GM19467 (cell line): Measurements from ENCODE around the gene RORB.
A peak's percentile ranks its signal among the peaks of the same experiment; 100 is the strongest.

Source experiments
- ATAC-seq: cut with Tn5 transposase; IDR thresholded peaks from one replicate; pipeline ENCODE4 v1.9.1; 2021; ENCODE audit warnings: mild to moderate bottlenecking, moderate library complexity; ENCODE audit not compliant: unreplicated experiment

The RORB gene

DNA sequence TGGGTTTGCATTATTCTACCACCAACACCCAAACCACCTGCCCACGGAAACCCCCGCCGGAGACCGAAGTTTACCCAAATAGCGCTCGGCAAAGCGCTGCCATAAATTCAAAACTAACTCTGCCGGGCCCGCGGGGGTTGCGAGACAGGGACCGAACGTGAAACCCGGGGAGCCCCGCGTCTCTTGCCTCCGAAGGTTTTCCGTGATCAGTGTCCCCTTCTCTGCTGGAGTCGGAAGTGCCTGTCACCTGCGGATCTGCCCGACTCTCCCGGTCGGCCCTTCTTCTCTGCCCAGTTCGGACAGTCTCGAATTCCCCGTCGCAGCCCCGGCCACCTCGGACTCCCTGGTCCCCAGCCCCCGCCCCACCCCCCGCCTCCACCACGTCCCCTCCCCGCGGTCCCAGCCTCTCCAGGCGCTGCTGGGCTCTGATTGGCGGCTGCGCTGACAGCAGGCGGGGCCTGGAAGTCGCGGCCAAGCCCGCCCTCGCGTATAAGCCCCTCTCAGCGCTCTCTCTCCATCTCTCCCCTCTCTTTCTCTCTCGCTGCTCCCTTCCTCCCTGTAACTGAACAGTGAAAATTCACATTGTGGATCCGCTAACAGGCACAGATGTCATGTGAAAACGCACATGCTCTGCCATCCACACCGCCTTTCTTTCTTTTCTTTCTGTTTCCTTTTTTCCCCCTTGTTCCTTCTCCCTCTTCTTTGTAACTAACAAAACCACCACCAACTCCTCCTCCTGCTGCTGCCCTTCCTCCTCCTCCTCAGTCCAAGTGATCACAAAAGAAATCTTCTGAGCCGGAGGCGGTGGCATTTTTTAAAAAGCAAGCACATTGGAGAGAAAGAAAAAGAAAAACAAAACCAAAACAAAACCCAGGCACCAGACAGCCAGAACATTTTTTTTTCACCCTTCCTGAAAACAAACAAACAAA lies at the start of gene RORB:
Gene RORB, plus strand, starts transcription at position 517 of the 929 bp plus-strand sequence. CDS start 642 bp downstream, outside the sequence.
- ATAC-seq, result peak; percentile 93

- ATAC-seq, result no peak
Observed at GRCh38 chr9:74447451-74448193, 49.5 kb upstream of the RORB start.

GRCh38 chr9:74449060-74449459 lies 48.1 kb upstream of the RORB start:
- ATAC-seq, result no peak

DNA sequence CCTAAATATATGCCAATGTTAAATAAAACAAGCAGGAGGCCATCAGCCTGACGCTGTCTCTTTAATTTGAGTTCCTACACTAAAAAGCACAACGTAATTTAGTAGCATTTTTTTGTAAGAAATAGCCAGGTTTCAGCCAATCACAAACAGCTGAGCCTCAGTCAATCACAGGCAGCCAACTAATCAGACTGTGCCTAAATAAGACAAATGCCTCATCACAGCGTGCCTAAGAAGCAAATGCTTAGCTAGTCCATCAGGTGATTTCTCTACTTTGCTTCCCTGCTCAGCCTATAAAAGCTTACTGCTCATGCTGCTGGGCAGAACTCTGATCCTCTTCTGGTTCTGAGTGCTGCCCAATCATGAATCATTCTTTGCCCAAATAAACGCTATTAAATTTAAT lies 38.3 kb upstream of the RORB start:
- ATAC-seq, result no peak

- no peak for ATAC-seq
Observed at GRCh38 chr9:74463825-74464224, 33.3 kb upstream of the RORB start.

DNA sequence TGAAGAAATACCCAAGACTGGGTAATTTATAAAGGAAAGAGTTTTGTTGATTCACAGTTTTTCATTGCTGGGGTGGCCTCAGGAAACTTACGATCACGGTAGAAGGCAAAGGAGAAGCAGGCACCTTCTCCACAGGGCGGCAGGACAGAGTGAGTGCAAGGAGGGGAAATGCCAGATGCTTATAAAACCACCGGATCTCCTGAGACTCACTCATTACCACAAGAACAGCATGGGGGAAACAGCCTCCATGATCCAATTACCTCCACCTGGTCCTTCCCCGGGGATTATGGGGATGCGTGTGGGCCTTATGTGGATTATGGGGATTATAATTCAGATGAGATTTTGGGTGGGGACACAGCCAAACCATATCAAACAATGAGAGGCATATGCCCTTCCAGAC lies 18.5 kb upstream of the RORB start:
- no peak for ATAC-seq

DNA sequence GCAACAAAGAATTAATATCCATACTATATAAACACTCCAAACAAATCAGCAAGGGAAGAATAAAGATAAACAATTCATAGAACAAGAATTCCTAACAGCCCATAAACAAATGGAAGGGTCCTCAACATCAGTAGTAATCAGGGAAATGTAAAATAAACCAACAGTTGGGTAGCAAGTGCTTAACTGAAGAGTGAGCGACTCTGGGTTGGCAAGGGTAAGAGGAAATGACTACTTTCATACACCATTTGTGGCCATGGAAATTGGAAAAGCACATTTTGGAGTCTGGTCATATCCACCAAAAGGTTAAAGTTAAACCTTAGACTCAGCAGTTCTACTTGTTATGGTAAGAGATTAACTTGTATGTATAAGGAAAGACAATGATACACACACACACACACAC lies 17.4 kb upstream of the RORB start:
- ATAC-seq, result no peak

DNA sequence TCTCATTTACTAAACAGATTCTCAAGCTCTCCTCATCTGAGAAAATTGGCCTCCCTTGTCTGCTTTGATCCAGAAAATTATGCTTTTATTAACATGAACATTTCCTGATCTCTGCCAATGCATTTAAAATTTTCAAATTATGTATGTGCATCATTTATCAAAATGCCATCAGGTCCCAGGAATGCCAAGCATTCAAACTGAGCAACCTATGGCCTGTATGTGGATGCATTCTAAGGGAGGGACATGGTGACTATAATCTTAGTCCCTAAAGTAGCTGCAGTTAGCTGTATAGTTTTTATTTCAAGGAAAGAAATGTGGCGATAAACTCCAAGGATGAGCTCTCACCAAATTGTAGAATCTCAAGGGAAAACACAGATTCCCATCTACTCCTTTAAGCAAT lies 9.7 kb upstream of the RORB start:
- ATAC-seq, result no peak

GRCh38 chr9:74493512-74493911 lies 3.6 kb upstream of the RORB start:
- no peak for ATAC-seq

GRCh38 chr9:74494490-74494889 lies 2.6 kb upstream of the RORB start:
- no peak for ATAC-seq

GRCh38 chr9:74496406-74496805 lies 729 bp upstream of the RORB start:
- ATAC-seq, result no peak

- no peak for ATAC-seq
Observed at GRCh38 chr9:74497748-74498620, 849 bp downstream of the RORB start.

- no peak for ATAC-seq
Observed at GRCh38 chr9:74498621-74499095, 1.5 kb downstream of the RORB start.

- ATAC-seq, result no peak
Observed at GRCh38 chr9:74499111-74499601, 2.0 kb downstream of the RORB start.

- ATAC-seq, result no peak
Observed at GRCh38 chr9:74499770-74500583, 2.8 kb downstream of the RORB start.

- no peak for ATAC-seq
Observed at GRCh38 chr9:74500584-74500924, 3.4 kb downstream of the RORB start.

GRCh38 chr9:74501570-74501969 lies 4.4 kb downstream of the RORB start:
- ATAC-seq, result no peak

GRCh38 chr9:74503219-74503618 lies 6.1 kb downstream of the RORB start:
- ATAC-seq, result no peak

DNA sequence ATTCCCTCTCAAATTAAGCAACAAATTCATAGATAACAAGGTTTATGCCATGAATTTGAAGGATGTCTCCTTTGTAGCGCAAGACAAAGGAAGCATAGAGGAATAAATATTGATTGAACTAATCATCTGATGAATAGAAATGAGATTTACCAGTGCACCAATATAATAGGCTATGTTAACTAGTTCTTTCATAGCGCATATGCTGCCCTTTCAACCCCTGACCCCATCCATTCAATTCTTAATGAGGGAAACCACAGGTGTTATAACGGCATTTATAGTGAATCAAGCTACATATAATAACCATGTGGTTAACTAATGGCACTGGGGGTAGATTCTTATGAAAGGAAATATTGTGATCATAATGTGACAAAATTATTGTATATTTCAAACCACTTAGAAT lies 6.5 kb downstream of the RORB start:
- no peak for ATAC-seq

- ATAC-seq, result no peak
Observed at GRCh38 chr9:74511333-74511732, 14.2 kb downstream of the RORB start.
